ENCODE measurements around the gene PRKCA.
"Not testable (repeated sequence)": the region's sequence is repeated elsewhere in the genome, so short reads cannot be mapped to it uniquely, and the experiment has no call there.

Gene PRKCA

GRCh38 chr17:66331038-66331816 lies 28.8 kb downstream of the PRKCA start:
- DNase-seq = no peak

- DNase-seq = no peak
These were observed 33.4 kb downstream of the PRKCA start for GRCh38 chr17:66335797-66336196.

- DNase-seq = no peak
These were observed 34.9 kb downstream of the PRKCA start for GRCh38 chr17:66337268-66337667.

- no peak for DNase-seq
These were observed 35.6 kb downstream of the PRKCA start for GRCh38 chr17:66337866-66338485.

- no peak for DNase-seq
These were observed 36.5 kb downstream of the PRKCA start for GRCh38 chr17:66338937-66339336.

- DNase-seq = no peak
These were observed 37.1 kb downstream of the PRKCA start for GRCh38 chr17:66339561-66339960.

GRCh38 chr17:66340720-66341119 lies 38.3 kb downstream of the PRKCA start:
- DNase-seq = no peak

GRCh38 chr17:66341462-66341861 lies 39.0 kb downstream of the PRKCA start:
- DNase-seq = no peak

- DNase-seq = not testable (repeated sequence)
These were observed 39.9 kb downstream of the PRKCA start for GRCh38 chr17:66342263-66342662.

GRCh38 chr17:66343531-66344078 lies 41.2 kb downstream of the PRKCA start:
- no peak for DNase-seq

- DNase-seq = no peak
These were observed 42.1 kb downstream of the PRKCA start for GRCh38 chr17:66344473-66344872.

GRCh38 chr17:66345264-66345663 lies 42.9 kb downstream of the PRKCA start:
- no peak for DNase-seq

GRCh38 chr17:66345949-66346638 lies 43.7 kb downstream of the PRKCA start:
- DNase-seq = not testable (repeated sequence)

- DNase-seq = peak; percentile 53
These were observed 45.5 kb downstream of the PRKCA start for GRCh38 chr17:66347661-66348514.

GRCh38 chr17:66348584-66349165 lies 46.3 kb downstream of the PRKCA start:
- peak; percentile 53 for DNase-seq

GRCh38 chr17:66349521-66350254 lies 47.3 kb downstream of the PRKCA start:
- DNase-seq = no peak

- not testable (repeated sequence) for DNase-seq
These were observed 48.2 kb downstream of the PRKCA start for GRCh38 chr17:66350576-66350975.

GRCh38 chr17:66351033-66351432 lies 48.6 kb downstream of the PRKCA start:
- no peak for DNase-seq

GRCh38 chr17:66351701-66352100 lies 49.3 kb downstream of the PRKCA start:
- no peak for DNase-seq

- no peak for DNase-seq
These were observed 51.6 kb downstream of the PRKCA start for GRCh38 chr17:66353937-66354401.

- no peak for DNase-seq
These were observed 52.1 kb downstream of the PRKCA start for GRCh38 chr17:66354472-66354871.
